Vagina (tissue), 2 donors: Measurements from ENCODE around the gene ZNHIT1.

Source experiments
- CTCF ChIP-seq, 3 experiments: fragments of 450-650 bp in 2 of 3; fragments of 200-600 bp in 1 of 3; sonication (generic) in 1 of 3; IDR thresholded peaks; one replicate each; pipeline ENCODE4 v1.5.1; 2017 to 2019; ENCODE audit warnings: antibody characterized with exemption in 3 of 3, mild to moderate bottlenecking in 2 of 3, moderate library complexity in 2 of 3
- POLR2AphosphoS5 ChIP-seq, 2 donors: sonication (generic); formaldehyde crosslinking; IDR thresholded peaks; one replicate each; pipeline ENCODE4 v1.9.0; 2017; ENCODE audit warnings: antibody characterized with exemption in 2 of 2, mild to moderate bottlenecking in 2 of 2, low read depth in 1 of 2; ENCODE audit not compliant: insufficient read depth in 1 of 2

GRCh38 chr7:101250324-101250723 lies 32.4 kb downstream of the ZNHIT1 start:
- TF ChIP-seq CTCF (IDR thresholded peaks at IDR 0.05) (no peak), POLR2AphosphoS5 (IDR thresholded peaks at IDR 0.05; ENCODE audit: insufficient read depth in 1 of 2, low read depth in 1 of 2) (no peak)
